ENCODE results near the gene ZNF611.
"Not testable (repeated sequence)": the region's sequence is repeated elsewhere in the genome, so short reads cannot be mapped to it uniquely, and the experiment has no call there.

ZNF611 gene

DNA sequence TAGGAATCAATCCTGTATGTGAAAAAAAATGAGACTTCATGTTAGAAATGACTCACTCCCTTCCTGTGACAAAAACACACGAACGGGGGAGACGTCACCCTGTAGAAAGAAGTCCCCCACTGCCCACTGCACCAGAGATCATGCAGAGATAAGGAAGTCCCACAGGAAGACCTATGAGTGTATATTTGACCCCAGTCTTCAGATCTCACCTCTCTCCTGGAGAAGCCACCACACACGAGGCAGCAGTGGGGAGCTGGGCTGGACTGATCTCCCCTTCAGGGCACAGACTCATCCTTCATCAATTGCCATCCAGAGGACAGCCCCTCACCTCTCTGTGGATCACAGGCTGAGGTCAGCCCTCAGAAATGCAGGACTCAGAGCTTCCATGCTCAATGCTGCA is 18.9 kb downstream of the ZNF611 start:
- H3K4me3 ChIP-seq (ENCODE audit: low read depth, low read length); H3K4me1 ChIP-seq (ENCODE audit: control insufficient read depth, insufficient read depth, low read length, unreplicated experiment); H3K27me3 ChIP-seq (ENCODE audit: insufficient read depth, low read length); H3K27ac ChIP-seq (ENCODE audit: low read depth, low read length); H3K79me2 ChIP-seq (ENCODE audit: control insufficient read depth, insufficient read depth, low read length, unreplicated experiment); H3K36me3 ChIP-seq (ENCODE audit: insufficient read depth, low read length); H2AFZ ChIP-seq (ENCODE audit: low read length, unreplicated experiment): not testable (repeated sequence)

DNA sequence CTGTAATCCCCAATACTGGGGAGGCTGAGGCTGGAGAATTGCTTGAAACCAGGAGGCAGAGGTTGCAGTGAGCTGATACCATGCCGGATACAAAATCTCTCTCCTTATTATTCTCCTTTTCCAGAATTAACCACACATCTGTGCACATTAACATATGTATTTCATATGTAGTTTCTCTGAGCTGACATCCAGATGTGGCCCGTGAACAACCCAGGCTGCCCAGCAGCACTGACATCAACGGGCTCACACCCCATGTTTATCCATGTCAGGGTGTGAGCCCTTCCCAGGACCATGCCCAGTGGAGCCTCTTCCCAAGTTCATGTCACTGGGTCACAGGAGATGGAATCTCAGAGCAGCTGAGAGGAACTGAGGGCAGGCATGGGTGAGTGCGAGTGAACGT is 19.5 kb downstream of the ZNF611 start:
- not testable (repeated sequence) for H3K79me2 ChIP-seq (ENCODE audit: control insufficient read depth, insufficient read depth, low read length, unreplicated experiment); H2AFZ ChIP-seq (ENCODE audit: low read length, unreplicated experiment); H3K27ac ChIP-seq (ENCODE audit: low read depth, low read length); H3K4me1 ChIP-seq (ENCODE audit: control insufficient read depth, insufficient read depth, low read length, unreplicated experiment); H3K27me3 ChIP-seq (ENCODE audit: insufficient read depth, low read length); H3K36me3 ChIP-seq (ENCODE audit: insufficient read depth, low read length); H3K4me3 ChIP-seq (ENCODE audit: low read depth, low read length)

DNA sequence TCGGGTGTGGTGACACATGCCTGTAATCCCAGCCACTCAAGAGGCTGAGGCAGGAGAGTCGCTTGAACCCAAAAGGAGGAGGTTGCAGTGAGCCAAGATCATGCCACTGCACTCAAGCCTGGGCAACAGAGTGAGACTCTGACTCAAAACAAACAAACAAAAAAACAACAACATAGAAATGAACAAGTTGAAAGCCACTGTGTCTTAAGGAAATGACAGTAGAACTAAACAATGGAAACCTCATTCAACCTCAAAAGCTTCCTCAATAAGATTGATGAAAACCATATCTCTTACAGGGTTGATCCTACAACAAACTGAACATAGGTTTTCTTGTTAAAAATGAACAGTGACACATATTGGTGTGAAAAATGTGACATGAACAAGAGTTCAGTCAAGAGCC is 21.8 kb downstream of the ZNF611 start:
- not testable (repeated sequence) for H3K4me1 ChIP-seq (ENCODE audit: control insufficient read depth, insufficient read depth, low read length, unreplicated experiment); H3K27ac ChIP-seq (ENCODE audit: low read depth, low read length); H3K27me3 ChIP-seq (ENCODE audit: insufficient read depth, low read length); H3K36me3 ChIP-seq (ENCODE audit: insufficient read depth, low read length); H3K4me3 ChIP-seq (ENCODE audit: low read depth, low read length); H2AFZ ChIP-seq (ENCODE audit: low read length, unreplicated experiment); H3K79me2 ChIP-seq (ENCODE audit: control insufficient read depth, insufficient read depth, low read length, unreplicated experiment)

DNA sequence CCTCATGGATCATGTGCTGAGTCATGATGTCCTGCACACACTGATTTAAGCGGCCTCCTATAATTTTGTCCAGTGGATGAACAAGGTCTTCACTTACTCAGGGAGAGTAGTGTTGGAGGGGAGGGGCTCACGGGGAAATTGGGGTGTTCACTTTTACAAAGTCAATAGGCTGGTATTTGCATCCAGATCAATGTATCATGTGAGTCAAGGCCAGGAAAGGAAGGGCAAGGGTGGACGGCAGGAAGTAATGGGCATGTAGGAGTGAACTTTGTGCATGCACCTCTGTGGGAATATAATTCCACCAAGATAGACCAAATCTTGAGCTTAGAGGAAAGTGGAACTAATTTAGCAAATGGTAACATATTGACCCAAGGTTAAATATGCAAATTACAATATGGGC is 23.2 kb downstream of the ZNF611 start:
- not testable (repeated sequence) for H3K79me2 ChIP-seq (ENCODE audit: control insufficient read depth, insufficient read depth, low read length, unreplicated experiment)
- H3K36me3 ChIP-seq (ENCODE audit: insufficient read depth, low read length) = peaks cover 10% of the 10 kb centered on the region; the same call in 1 of the 2 replicates

DNA sequence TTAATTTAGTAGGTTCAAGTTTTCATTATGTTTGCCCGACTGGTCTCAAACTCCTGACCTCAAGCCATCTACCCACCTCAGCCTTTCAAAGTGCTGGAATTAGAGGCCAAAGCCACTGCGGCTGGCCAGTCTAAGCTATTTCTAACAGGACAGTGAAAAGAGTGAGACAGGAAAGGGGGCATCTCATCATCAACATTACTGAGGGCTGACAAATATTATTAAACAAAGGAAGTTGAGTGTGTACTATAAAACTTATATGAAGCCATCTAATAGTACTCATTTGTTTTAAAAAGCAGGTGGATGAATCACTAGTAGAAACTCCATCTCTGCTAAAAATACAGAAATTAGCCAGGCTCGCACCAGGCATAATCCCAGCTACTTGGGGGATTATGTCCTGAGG is 24.3 kb downstream of the ZNF611 start:
- no peak overlapping the region for H3K27ac ChIP-seq (ENCODE audit: low read depth, low read length)
- no peak overlapping the region for H2AFZ ChIP-seq (ENCODE audit: low read length, unreplicated experiment)
- H3K4me3 ChIP-seq (ENCODE audit: low read depth, low read length) = no peak overlapping the region
- H3K27me3 ChIP-seq (ENCODE audit: insufficient read depth, low read length) = no peaks in the 10 kb centered on the region
- peaks cover 20% of the 10 kb centered on the region for H3K36me3 ChIP-seq (ENCODE audit: insufficient read depth, low read length)
- no peaks in the 10 kb centered on the region for H3K79me2 ChIP-seq (ENCODE audit: control insufficient read depth, insufficient read depth, low read length, unreplicated experiment)
- no peaks in the 10 kb centered on the region for H3K4me1 ChIP-seq (ENCODE audit: control insufficient read depth, insufficient read depth, low read length, unreplicated experiment)

More for the DNA sequence above, 23.2 kb downstream of the ZNF611 start:
- not testable (repeated sequence) for H3K27me3 ChIP-seq (ENCODE audit: insufficient read depth, low read length); H3K4me1 ChIP-seq (ENCODE audit: control insufficient read depth, insufficient read depth, low read length, unreplicated experiment); H2AFZ ChIP-seq (ENCODE audit: low read length, unreplicated experiment); H3K27ac ChIP-seq (ENCODE audit: low read depth, low read length); H3K4me3 ChIP-seq (ENCODE audit: low read depth, low read length)

DNA sequence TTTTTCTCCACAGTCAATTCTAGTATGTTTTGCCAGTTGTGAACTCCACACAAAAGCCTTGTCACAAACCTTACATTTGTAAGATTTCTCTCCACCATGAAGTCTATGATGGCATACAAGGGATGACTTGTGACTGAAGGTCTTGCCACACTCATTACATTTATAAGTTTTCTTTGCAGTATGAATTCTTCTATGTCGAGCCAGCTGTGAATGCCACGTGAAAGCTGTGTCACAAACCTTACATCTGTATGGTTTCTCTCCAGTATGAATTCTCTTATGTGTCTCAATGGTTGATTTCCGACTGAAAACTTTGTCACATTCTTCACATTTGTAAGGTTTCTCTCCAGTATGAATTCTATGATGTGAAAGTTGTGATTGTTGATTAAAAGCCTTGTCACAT is 29.2 kb downstream of the ZNF611 start:
- not testable (repeated sequence) for H2AFZ ChIP-seq (ENCODE audit: low read length, unreplicated experiment); H3K27me3 ChIP-seq (ENCODE audit: insufficient read depth, low read length); H3K4me3 ChIP-seq (ENCODE audit: low read depth, low read length); H3K4me1 ChIP-seq (ENCODE audit: control insufficient read depth, insufficient read depth, low read length, unreplicated experiment); H3K27ac ChIP-seq (ENCODE audit: low read depth, low read length); H3K79me2 ChIP-seq (ENCODE audit: control insufficient read depth, insufficient read depth, low read length, unreplicated experiment)
- peaks cover 26% of the 10 kb centered on the region for H3K36me3 ChIP-seq (ENCODE audit: insufficient read depth, low read length)

DNA sequence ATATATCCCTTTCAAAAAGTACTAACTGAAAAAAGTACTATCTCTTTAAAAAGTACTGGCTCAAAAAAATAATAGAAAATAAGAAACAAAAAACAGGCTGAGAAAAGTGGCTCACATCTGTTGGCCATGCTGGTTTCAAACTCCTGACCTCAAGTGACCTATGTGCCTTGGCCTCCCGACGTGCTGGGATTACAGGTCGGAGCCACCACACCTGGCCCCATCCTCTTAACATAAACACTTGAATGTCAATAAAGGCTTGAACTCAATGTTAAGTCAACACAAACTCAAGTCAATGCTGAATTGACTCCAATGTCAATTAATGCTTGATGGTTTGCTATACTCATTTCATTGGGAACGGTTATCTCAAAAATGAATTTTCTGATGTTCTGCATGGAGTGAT is 30.9 kb downstream of the ZNF611 start:
- Histone ChIP-seq H2AFZ (ENCODE audit: low read length, unreplicated experiment) (no peak overlapping the region), H3K36me3 (ENCODE audit: insufficient read depth, low read length) (peaks cover 26% of the 10 kb centered on the region), H3K4me1 (ENCODE audit: control insufficient read depth, insufficient read depth, low read length, unreplicated experiment) (no peaks in the 10 kb centered on the region), H3K27ac (ENCODE audit: low read depth, low read length) (no peak overlapping the region), H3K27me3 (ENCODE audit: insufficient read depth, low read length) (no peaks in the 10 kb centered on the region), H3K79me2 (ENCODE audit: control insufficient read depth, insufficient read depth, low read length, unreplicated experiment) (no peaks in the 10 kb centered on the region), H3K4me3 (ENCODE audit: low read depth, low read length) (no peak overlapping the region)

DNA sequence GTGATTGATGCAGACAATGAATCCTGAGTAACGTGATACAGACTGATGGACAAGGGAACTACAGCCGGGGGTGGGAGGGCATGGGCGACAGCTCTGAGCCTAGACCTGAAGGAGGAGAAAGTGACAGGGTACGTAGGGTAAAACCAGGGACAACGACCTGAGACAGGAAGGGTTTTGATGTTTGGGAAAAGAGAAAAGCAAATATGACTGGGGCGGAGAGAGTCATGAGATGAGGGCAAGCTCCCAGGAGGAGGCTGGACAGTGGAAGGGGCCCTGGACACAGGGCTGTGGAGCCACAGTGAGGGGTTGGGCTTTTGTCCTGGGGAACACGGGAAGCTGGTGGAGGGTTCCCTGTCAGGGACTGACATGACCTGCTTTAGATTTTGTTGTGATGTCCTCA is 34.2 kb downstream of the ZNF611 start:
- Histone ChIP-seq H3K27ac (ENCODE audit: low read depth, low read length) (no peak overlapping the region), H3K4me1 (ENCODE audit: control insufficient read depth, insufficient read depth, low read length, unreplicated experiment) (no peaks in the 10 kb centered on the region), H3K36me3 (ENCODE audit: insufficient read depth, low read length) (peaks cover 11% of the 10 kb centered on the region), H3K27me3 (ENCODE audit: insufficient read depth, low read length) (no peaks in the 10 kb centered on the region), H3K79me2 (ENCODE audit: control insufficient read depth, insufficient read depth, low read length, unreplicated experiment) (no peaks in the 10 kb centered on the region), H2AFZ (ENCODE audit: low read length, unreplicated experiment) (no peak overlapping the region), H3K4me3 (ENCODE audit: low read depth, low read length) (no peak overlapping the region)

DNA sequence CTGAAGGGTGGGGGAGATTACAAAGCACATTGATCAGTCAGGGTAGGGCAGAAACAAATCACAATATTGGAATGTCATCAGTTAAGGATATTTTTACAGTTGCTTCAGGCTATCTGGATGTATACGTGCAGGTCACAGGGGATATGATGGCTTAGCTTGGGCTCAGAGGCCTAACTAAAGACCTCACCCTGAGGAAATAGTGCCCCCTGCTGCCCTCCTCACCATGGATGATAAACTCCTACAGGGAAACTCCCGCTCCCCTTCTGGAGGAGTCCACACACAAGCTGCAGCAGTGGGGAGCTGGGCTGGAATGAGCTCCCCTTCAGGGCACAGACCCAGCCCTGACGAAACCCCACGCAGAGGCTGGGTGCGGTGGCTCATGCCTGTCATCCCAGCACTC is 35.3 kb downstream of the ZNF611 start:
- not testable (repeated sequence) for H3K27ac ChIP-seq (ENCODE audit: low read depth, low read length); H3K4me3 ChIP-seq (ENCODE audit: low read depth, low read length); H3K79me2 ChIP-seq (ENCODE audit: control insufficient read depth, insufficient read depth, low read length, unreplicated experiment); H2AFZ ChIP-seq (ENCODE audit: low read length, unreplicated experiment); H3K36me3 ChIP-seq (ENCODE audit: insufficient read depth, low read length); H3K4me1 ChIP-seq (ENCODE audit: control insufficient read depth, insufficient read depth, low read length, unreplicated experiment); H3K27me3 ChIP-seq (ENCODE audit: insufficient read depth, low read length)

DNA sequence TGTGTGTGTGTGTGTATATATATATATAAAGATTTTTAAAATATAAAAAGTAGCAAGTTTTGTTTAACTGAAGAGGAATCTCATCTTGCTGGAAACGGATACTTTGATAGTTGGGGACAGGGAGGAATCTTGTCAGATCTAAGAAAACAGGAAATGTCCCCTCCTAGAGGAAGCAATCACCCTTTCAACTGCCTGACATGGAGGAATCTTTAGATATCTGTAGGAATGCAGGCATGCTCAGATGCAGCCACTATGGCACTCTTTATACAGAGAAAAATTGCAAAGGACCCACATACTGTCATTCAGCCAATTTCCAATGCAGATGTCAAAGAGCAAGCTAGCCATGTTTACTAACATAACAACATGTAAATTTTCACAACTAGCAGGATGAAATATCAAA is 38.8 kb downstream of the ZNF611 start:
- Histone ChIP-seq H3K27me3 (ENCODE audit: insufficient read depth, low read length) (no peaks in the 10 kb centered on the region), H2AFZ (ENCODE audit: low read length, unreplicated experiment) (no peak overlapping the region), H3K4me3 (ENCODE audit: low read depth, low read length) (no peak overlapping the region), H3K36me3 (ENCODE audit: insufficient read depth, low read length) (no peaks in the 10 kb centered on the region), H3K79me2 (ENCODE audit: control insufficient read depth, insufficient read depth, low read length, unreplicated experiment) (no peaks in the 10 kb centered on the region), H3K27ac (ENCODE audit: low read depth, low read length) (no peak overlapping the region), H3K4me1 (ENCODE audit: control insufficient read depth, insufficient read depth, low read length, unreplicated experiment) (peaks cover 6% of the 10 kb centered on the region)

DNA sequence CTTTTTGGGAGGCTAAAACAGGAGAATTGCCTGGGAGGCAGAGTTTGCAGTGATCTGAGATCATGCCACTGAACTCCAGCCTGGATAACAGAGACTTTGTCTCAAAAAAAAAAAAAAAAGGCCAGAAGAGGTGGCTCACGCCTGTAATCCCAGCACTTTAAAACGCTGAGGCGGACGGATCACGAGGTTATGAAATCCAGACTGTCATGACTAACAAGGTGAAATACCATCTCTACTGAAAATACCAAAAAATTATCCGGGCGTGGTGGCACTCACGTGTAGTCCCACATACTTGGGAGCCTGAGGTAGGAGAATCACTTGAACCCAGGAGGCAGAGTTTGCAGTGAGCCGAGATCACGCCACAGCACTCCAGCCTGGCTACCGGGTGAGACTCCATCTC is 39.9 kb downstream of the ZNF611 start:
- H3K27me3 ChIP-seq (ENCODE audit: insufficient read depth, low read length) = no peaks in the 10 kb centered on the region
- H3K27ac ChIP-seq (ENCODE audit: low read depth, low read length) = no peak overlapping the region
- H3K4me1 ChIP-seq (ENCODE audit: control insufficient read depth, insufficient read depth, low read length, unreplicated experiment) = peaks cover 6% of the 10 kb centered on the region
- H3K4me3 ChIP-seq (ENCODE audit: low read depth, low read length) = no peak overlapping the region
- peaks cover 2% of the 10 kb centered on the region for H3K79me2 ChIP-seq (ENCODE audit: control insufficient read depth, insufficient read depth, low read length, unreplicated experiment)
- no peak overlapping the region for H2AFZ ChIP-seq (ENCODE audit: low read length, unreplicated experiment)
- no peaks in the 10 kb centered on the region for H3K36me3 ChIP-seq (ENCODE audit: insufficient read depth, low read length)

DNA sequence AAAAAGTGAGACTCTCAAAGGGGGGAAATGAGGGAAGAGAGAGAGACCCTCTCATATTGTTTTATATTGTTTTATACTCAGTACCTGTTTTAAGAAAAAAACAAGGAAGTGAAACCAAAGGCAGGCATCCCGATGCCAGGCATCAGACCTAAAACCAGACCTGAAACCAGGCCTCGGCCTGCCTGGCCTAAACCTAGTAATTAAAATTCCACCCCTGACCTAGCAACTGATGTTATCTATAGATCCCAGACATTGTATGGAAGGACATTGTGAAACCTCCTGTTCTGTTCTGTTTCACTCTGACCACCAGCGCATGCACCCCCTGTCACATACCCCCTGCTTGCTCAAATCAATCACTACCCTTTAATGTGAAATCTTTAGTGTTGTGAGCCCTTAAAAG is 40.6 kb downstream of the ZNF611 start:
- not testable (repeated sequence) for H3K27ac ChIP-seq (ENCODE audit: low read depth, low read length); H3K36me3 ChIP-seq (ENCODE audit: insufficient read depth, low read length); H2AFZ ChIP-seq (ENCODE audit: low read length, unreplicated experiment); H3K4me3 ChIP-seq (ENCODE audit: low read depth, low read length); H3K79me2 ChIP-seq (ENCODE audit: control insufficient read depth, insufficient read depth, low read length, unreplicated experiment); H3K27me3 ChIP-seq (ENCODE audit: insufficient read depth, low read length); H3K4me1 ChIP-seq (ENCODE audit: control insufficient read depth, insufficient read depth, low read length, unreplicated experiment)
